Mesothelial cell of epicardium (in vitro differentiated cells): ENCODE data around the gene DNAJA1. TPM values are rescaled to one million over a fixed set of nuclear protein-coding genes. Genes with fewer than 3 reads are reported as not detected.

Experiments
- DNase-seq, 2 experiments: peaks; one replicate each; pipeline ENCODE4 v3.0.0; 2021; ENCODE audit warnings: low spot score in 2 of 2; ENCODE audit not compliant: unreplicated experiment in 2 of 2
- H3K27ac Mint-ChIP-seq: 2 replicates; pipeline ENCODE4 v1.8.0; 2021; ENCODE audit warnings: mixed read lengths
- H3K27me3 Mint-ChIP-seq: 2 replicates; pipeline ENCODE4 v1.8.0; 2021; ENCODE audit warnings: low read depth, mixed read lengths
- H3K36me3 Mint-ChIP-seq: 2 replicates; pipeline ENCODE4 v1.8.0; 2021; ENCODE audit warnings: mixed read lengths
- H3K4me1 Mint-ChIP-seq: 2 replicates; pipeline ENCODE4 v1.8.0; 2021; ENCODE audit warnings: mixed read lengths
- H3K4me3 Mint-ChIP-seq: 2 replicates; pipeline ENCODE4 v1.8.0; 2021; ENCODE audit warnings: mild to moderate bottlenecking, moderate library complexity, mixed read lengths
- H3K9me3 Mint-ChIP-seq: 2 replicates; pipeline ENCODE4 v1.8.0; 2021; ENCODE audit warnings: mixed read lengths
- total RNA-seq: library from RNA; stranded (reverse); gene quantifications from 3 replicates; pipeline ENCODE4 v1.2.1, GENCODE V29; 2021
- TF ChIP-seq, protein P1 (sequence below): fragments of 200-600 bp; sonication (generic); IDR thresholded peaks from one replicate; pipeline ENCODE4 v1.5.0; 2021; ENCODE audit warnings: antibody characterized with exemption; ENCODE audit not compliant: unreplicated experiment

Gene DNAJA1
- total RNA-seq, 1 donor from 2014 or later: 151 TPM

GRCh38 chr9:33022755-33023154 lies 2.3 kb upstream of the DNAJA1 start:
- peaks cover 14% of the 10 kb centered on the region for H3K36me3 Mint-ChIP-seq
- H3K27me3 Mint-ChIP-seq: no peaks in the 10 kb centered on the region
- H3K4me1 Mint-ChIP-seq: peaks cover 33% of the 10 kb centered on the region
- peak overlapping the region; percentile 99 for H3K27ac Mint-ChIP-seq
- no peak for DNase-seq
- H3K9me3 Mint-ChIP-seq: no peaks in the 10 kb centered on the region
- peak overlapping the region; percentile 38 for H3K4me3 Mint-ChIP-seq
- TF ChIP-seq, protein P1, sequence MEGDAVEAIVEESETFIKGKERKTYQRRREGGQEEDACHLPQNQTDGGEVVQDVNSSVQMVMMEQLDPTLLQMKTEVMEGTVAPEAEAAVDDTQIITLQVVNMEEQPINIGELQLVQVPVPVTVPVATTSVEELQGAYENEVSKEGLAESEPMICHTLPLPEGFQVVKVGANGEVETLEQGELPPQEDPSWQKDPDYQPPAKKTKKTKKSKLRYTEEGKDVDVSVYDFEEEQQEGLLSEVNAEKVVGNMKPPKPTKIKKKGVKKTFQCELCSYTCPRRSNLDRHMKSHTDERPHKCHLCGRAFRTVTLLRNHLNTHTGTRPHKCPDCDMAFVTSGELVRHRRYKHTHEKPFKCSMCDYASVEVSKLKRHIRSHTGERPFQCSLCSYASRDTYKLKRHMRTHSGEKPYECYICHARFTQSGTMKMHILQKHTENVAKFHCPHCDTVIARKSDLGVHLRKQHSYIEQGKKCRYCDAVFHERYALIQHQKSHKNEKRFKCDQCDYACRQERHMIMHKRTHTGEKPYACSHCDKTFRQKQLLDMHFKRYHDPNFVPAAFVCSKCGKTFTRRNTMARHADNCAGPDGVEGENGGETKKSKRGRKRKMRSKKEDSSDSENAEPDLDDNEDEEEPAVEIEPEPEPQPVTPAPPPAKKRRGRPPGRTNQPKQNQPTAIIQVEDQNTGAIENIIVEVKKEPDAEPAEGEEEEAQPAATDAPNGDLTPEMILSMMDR: no peak

- Mint-ChIP-seq H3K27ac (peak overlapping the region; percentile 99), H3K4me3 (peak overlapping the region; percentile 98), H3K9me3 (no peaks in the 10 kb centered on the region), H3K4me1 (peaks cover 41% of the 10 kb centered on the region), H3K36me3 (peaks cover 15% of the 10 kb centered on the region), H3K27me3 (no peaks in the 10 kb centered on the region)
- DNase-seq: no peak
- TF ChIP-seq, protein P1: no peak
Measured at GRCh38 chr9:33023661-33024060, 1.4 kb upstream of the DNAJA1 start.

- Mint-ChIP-seq H3K27ac (peak overlapping the region; percentile 99), H3K9me3 (no peaks in the 10 kb centered on the region), H3K27me3 (no peaks in the 10 kb centered on the region), H3K4me1 (peaks cover 48% of the 10 kb centered on the region), H3K4me3 (peak overlapping the region; percentile 98), H3K36me3 (peaks cover 15% of the 10 kb centered on the region)
- DNase-seq: no peak
- TF ChIP-seq, protein P1: no peak
Measured at GRCh38 chr9:33024126-33024965, 727 bp upstream of the DNAJA1 start.

GRCh38 chr9:33025572-33026342 lies 684 bp downstream of the DNAJA1 start:
- Mint-ChIP-seq H3K9me3 (no peaks in the 10 kb centered on the region), H3K4me3 (peak overlapping the region; percentile 98), H3K4me1 (peaks cover 54% of the 10 kb centered on the region), H3K36me3 (peaks cover 16% of the 10 kb centered on the region), H3K27me3 (no peaks in the 10 kb centered on the region), H3K27ac (peak overlapping the region; percentile 99)
- DNase-seq: peak; percentile 73 to 84
- TF ChIP-seq, protein P1: no peak

GRCh38 chr9:33029231-33029786 lies 4.2 kb downstream of the DNAJA1 start:
- TF ChIP-seq, protein P1: no peak
- peak overlapping the region; percentile 44 for H3K27ac Mint-ChIP-seq
- no peak overlapping the region for H3K4me3 Mint-ChIP-seq
- peaks cover 35% of the 10 kb centered on the region for H3K36me3 Mint-ChIP-seq
- H3K9me3 Mint-ChIP-seq: no peaks in the 10 kb centered on the region
- no peaks in the 10 kb centered on the region for H3K27me3 Mint-ChIP-seq
- DNase-seq: no peak
- H3K4me1 Mint-ChIP-seq: peaks cover 38% of the 10 kb centered on the region
